KBM-7 (cell line): Measurements from ENCODE around the gene SYCP2.
"Not testable (repeated sequence)": the region's sequence is repeated elsewhere in the genome, so short reads cannot be mapped to it uniquely, and the experiment has no call there.

Source experiments
- DNase-seq: peaks from one replicate; pipeline ENCODE4 v3.0.0-alpha.2; 2015
- in situ Hi-C: fragments of 300-500 bp; cut with MboI; formaldehyde crosslinking; loops from 2 replicates; pipeline ENCODE4 v1.14.3; 2020; ENCODE audit warnings: low sequenced_read_pairs, low pct_unique_long_range_greater_than_20kb, mixed read lengths

SYCP2 gene, protein sequence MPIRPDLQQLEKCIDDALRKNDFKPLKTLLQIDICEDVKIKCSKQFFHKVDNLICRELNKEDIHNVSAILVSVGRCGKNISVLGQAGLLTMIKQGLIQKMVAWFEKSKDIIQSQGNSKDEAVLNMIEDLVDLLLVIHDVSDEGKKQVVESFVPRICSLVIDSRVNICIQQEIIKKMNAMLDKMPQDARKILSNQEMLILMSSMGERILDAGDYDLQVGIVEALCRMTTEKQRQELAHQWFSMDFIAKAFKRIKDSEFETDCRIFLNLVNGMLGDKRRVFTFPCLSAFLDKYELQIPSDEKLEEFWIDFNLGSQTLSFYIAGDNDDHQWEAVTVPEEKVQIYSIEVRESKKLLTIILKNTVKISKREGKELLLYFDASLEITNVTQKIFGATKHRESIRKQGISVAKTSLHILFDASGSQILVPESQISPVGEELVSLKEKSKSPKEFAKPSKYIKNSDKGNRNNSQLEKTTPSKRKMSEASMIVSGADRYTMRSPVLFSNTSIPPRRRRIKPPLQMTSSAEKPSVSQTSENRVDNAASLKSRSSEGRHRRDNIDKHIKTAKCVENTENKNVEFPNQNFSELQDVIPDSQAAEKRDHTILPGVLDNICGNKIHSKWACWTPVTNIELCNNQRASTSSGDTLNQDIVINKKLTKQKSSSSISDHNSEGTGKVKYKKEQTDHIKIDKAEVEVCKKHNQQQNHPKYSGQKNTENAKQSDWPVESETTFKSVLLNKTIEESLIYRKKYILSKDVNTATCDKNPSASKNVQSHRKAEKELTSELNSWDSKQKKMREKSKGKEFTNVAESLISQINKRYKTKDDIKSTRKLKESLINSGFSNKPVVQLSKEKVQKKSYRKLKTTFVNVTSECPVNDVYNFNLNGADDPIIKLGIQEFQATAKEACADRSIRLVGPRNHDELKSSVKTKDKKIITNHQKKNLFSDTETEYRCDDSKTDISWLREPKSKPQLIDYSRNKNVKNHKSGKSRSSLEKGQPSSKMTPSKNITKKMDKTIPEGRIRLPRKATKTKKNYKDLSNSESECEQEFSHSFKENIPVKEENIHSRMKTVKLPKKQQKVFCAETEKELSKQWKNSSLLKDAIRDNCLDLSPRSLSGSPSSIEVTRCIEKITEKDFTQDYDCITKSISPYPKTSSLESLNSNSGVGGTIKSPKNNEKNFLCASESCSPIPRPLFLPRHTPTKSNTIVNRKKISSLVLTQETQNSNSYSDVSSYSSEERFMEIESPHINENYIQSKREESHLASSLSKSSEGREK (N-terminal part only)

DNA sequence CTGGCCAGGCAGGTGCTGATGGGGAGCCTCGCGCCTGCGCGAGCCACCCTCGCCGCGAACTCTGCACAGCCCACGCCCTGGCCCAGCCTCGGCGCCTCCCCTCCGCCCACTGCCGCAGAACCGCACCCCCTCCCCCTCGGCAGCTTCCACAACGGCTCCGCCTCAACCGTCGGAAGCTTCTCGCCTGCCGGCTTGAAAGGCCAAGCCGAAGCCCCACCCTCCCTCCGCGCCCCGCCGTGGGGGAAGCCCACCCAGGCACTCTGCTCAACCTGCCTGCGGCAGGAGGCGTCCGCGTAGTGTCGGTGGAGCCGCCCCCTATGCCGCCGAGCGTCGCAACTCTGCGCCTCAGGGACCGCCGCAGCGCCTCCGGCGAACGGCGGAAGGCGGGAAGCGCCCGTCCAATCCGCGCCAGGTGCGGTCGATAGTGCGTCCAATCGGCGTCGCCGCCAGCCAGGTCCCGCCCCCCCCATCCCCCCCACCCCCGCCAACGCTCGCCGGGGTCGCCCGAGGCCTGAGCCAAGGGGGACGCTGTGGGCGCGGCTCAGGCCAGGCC, at the start of gene SYCP2:
Gene SYCP2, minus strand, starts transcription at position 342 of the 553 bp plus-strand sequence. CDS start 11,224 bp downstream, outside the sequence.
- in situ Hi-C loops: no loop called here
- no peak for DNase-seq

- in situ Hi-C loops: no loop called here
- DNase-seq: no peak
These were observed 49.6 kb upstream of the SYCP2 start for GRCh38 chr20:59983076-59983475.

DNA sequence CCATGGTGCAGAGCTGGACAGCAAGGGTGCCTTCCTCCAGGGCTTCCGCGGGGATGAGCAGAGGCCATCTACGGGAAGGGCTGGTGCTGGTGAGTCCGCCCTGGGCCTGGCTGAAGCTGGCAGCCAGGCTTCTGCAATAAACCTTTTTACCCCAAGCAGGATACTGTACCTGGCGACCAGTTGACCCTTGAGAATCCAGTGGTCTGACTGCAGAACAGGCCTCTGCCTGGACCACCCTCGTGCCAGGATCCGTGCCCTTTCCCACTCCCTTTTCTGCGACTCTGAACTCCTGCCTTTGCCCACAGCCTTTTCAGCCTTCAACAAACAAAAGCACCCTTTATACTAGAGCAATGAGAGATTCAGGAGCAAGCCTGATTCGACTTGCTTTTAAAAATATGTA, 43.6 kb upstream of the SYCP2 start:
- in situ Hi-C loops: no loop called here
- DNase-seq: no peak

GRCh38 chr20:59976156-59976782, 42.8 kb upstream of the SYCP2 start:
- no peak for DNase-seq
- in situ Hi-C loops: no loop called here

GRCh38 chr20:59972037-59972801, 38.8 kb upstream of the SYCP2 start:
- no peak for DNase-seq
- in situ Hi-C loops: no loop called here

DNA sequence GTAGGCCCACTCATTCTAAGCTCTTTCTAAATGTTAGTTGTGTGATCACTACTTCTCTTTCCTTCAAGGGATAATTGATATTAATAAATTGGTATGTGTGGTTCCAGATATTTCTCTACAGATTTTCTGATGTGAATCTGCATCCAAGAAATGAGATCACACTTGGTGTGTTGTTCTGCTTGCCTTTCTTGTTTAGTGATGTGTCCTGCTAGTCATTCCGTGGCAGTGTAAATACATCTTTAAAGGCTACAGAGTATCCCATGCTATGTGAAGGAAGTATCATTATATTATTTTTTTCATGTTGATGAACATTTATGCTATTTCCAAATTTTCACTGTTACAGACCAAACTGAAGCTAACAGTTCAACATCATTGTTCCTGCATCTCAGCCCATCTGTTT, 38.0 kb upstream of the SYCP2 start:
- in situ Hi-C loops: no loop called here

GRCh38 chr20:59966428-59966827, 33.0 kb upstream of the SYCP2 start:
- DNase-seq: no peak
- in situ Hi-C loops: no loop called here

More for the DNA sequence above, 38.0 kb upstream of the SYCP2 start:
- no peak for DNase-seq

DNA sequence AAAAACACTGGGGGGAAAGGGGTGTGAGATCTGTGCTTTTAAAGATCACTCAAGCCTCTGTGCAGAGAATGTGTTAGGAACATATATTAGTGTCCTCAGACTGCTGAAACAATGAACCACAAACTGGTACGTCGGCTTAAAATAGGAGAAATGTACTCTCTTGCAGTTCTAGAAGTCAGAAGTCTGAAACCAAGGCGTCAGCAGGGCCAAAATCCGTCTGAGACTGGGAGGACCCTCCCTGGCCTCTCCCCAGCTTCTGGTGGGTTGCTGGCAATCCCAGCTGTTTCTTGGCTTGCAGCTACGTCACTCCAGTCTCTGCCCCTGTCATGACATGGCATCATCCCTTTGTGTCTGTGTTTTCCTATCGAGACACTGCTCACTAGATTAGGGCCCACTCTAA, 28.7 kb upstream of the SYCP2 start:
- no peak for DNase-seq
- in situ Hi-C loops: no loop called here

DNA sequence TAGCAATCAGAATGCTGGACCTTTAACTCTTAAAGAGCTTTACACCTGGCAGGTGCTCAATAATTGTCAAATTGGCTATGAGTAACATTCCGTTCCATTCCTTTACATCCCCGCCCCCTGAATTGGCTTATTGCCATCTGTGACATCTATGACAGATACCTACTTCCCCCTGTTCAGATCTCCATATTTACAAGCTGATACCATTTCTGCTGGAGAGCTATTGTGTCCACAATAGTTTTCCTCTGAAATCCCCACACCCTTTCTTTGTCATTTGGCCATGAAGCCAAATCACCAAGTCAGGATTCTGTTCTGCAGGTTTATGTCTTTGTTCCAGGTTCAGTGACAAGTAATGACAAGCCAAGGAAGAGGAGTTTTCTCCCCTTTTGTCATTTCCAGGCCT, 28.0 kb upstream of the SYCP2 start:
- in situ Hi-C loops: no loop called here
- no peak for DNase-seq

DNA sequence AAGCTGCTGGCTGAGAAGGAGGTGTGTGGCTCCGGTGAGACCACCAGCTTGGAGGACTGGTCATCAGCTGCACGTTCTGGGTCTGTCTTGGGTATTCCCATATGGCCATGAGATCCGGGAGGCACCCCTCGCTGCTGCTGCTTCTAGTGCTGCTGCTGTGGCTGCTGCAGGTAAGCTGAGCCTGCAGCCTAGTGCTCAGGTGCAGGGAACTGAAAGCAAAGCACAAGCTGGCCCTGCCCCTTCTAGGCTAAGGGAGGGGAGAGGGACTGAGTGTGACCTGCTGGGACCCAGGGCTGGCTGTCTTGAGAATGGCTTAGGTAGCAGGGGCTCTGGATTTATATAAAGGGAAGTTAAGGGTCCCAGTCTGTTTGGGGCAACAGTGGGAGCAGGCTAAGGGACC, 25.2 kb upstream of the SYCP2 start:
- in situ Hi-C loops: no loop called here

GRCh38 chr20:59958123-59958522, 24.7 kb upstream of the SYCP2 start, which contains the start of gene CDH26:
TSS of gene CDH26 (plus strand) at chr20:59958423. CDS start at chr20:59958727, 304 bp downstream.
- in situ Hi-C loops: no loop called here
- no peak for DNase-seq

More for the DNA sequence above, 25.2 kb upstream of the SYCP2 start:
- no peak for DNase-seq

DNA sequence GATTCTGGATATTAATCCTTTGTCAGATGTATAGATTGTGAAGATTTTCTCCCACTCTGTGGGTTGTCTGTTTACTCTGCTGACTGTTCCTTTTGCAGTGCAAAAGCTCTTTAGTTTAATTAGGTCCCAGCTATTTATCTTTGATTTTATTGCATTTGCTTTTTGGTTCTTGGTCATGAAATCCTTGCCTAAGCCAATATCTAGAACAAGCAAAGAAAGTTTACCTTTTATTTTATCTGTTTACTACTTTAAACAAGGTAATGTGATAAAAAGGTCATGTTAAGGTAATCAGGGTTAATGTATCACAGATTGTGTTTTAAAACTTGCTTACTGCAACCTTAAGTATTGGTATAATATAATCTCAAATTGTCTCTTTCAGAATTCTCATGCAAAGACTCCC, 24.1 kb upstream of the SYCP2 start:
- in situ Hi-C loops, DNase-seq: not testable (repeated sequence)

- peak; percentile 58 for DNase-seq
- in situ Hi-C loops: no loop called here
These were observed 21.8 kb upstream of the SYCP2 start for GRCh38 chr20:59955131-59955796.

DNA sequence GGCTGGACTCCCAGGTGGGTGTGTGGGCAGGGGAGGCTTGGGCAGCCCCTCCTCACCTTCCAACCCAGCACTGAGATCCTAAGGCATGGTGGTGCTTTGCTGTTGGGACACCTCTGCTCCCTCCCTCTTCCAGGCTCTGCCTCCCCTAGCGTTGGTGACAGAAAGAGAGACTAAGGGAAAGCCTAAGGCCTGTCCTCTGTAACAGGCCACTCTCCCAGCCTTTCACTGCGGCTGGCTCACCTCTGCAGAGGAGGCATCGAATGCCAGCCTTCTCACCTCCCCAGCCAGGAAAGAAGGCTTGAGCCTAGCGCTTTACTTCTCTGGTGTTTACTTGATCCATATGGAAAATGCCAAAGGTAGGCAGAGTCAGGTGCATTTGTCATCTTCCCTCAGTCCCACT, 21.3 kb upstream of the SYCP2 start:
- in situ Hi-C loops: no loop called here

GRCh38 chr20:59949911-59950310, 16.5 kb upstream of the SYCP2 start:
- DNase-seq: no peak
- in situ Hi-C loops: no loop called here

More for the DNA sequence above, 21.3 kb upstream of the SYCP2 start:
- no peak for DNase-seq

DNA sequence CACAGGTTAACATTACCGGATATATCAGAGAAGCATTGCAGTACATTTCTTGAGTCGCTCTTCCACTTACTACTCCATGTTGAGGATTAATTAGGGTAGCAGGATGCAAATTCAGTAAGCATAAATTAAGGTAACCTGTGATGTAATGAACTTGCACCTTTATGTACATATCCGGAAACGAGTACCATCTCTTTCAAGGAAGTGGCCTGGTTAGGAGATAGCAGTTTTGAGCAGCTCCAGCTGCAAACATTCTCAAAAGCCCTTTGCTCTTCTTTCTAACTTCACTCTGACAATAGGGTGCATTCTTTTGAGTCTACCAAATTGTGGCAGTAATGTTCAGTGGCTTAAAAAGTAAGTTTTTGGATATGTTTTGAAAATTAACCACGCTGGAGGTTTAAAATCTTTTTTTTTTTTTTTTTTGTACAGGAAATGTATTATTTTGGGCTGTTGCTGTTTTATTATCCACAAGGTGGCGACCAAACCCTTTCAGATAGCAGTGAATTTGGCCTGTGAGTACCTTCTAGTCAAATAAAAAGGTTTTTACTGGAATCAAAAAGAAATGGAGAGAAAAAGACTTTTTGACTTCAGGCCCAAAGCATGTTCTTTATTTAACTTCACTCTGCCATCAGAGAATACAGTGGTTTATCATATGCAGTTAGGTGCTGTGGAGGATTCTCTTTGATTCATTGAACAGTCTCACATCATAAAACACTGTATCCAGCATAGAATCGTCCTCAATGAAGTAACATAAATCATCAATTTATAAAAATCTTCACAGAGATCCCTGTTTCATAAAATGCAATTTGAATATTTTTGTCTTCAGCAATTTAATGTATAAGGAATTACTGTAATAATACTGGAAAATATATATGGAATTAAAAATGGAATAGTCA, 15.6 kb upstream of the SYCP2 start:
- in situ Hi-C loops: no loop called here

More for the DNA sequence above, 15.6 kb upstream of the SYCP2 start:
- DNase-seq: peak; percentile 70
